Activated gamma-delta T cell (primary cell): ENCODE results near the gene RAP2A.

Experiments
- DNase-seq: peaks from one replicate; lab custom pipeline; 2025; lab: John Stamatoyannopoulos, UW

RAP2A gene

DNA sequence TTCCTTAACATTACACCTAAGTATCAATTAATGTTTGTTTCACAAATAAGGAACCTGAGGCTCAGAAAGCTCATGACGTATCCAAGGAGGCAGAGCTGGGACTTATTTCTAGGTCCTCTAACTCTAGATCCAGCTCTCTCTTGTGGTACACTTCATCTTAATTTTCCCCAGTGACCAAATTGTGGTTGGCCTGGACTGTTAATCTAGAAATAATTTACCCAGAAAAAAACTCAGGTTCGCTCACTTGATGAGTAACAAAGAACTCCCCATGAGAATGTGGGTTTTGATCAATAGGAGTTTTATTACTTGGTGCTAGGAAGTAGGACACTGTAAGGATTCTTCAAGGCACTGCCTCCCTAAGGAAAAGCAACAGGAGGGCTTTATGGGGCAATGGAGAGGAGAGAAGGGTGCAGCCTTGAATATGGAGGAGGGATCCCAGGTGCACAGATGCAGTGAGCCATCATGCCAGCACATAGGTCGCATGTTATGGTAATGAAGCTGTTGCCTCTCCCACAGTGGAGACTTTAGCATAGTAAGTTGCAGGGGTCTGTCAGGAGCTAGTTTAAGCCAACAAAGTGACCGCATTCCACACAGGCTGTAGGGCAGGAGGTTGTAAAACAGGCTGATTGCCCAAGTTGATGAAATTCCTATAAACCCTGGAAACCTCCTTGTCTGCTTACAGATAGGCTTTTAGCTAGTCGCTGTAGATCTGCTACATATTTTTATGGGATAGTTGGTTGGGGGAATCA is 14.7 kb downstream of the RAP2A start:
- no peak for DNase-seq

GRCh38 chr13:97454699-97455098 is 20.7 kb downstream of the RAP2A start:
- DNase-seq: no peak

DNA sequence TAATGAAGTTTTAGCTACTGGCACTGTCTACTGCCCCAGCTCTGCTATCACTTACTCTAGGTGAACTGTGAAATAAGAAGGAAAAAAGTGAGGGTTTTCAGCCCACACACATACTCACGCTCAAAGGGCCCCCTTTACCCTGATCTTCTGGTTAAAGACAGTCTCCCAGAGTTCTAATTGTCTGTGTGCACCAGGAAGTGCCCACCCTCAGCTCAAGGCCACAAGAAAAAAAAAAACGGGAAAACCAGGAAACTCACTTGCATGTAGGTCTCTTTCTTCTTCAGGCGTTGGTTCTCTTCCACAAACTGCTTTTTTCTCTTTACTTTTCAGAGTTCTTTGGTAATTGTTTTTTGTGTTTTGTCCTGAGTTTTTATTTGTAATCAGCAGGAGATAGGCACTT is 22.1 kb downstream of the RAP2A start:
- DNase-seq: no peak

DNA sequence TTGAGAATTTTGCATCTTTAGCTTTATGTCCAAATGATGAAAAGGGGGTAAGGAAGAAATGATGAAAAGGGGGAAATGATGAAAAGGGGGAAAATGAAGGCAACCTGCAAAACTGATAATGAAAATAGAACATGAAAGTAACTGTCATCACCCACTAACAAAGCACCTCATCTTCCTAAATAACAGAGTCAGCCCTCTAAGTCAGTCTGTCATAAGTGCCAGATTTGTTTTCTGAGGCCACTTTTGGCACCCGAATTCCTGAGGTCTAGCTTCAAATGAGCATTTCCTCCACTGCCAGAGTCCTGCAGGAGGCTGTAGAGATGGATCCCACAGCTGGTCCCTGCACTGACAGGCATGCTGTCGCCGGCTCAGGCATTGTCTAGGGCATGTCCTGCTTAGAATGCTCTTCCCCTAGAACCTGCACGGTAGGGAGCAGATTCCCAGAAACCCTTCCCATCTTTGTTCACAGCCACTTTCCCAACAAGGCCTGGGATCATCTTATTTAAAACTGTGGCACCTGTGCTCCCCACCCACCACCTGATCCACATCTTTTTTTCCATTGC is 25.3 kb downstream of the RAP2A start:
- DNase-seq: no peak

DNA sequence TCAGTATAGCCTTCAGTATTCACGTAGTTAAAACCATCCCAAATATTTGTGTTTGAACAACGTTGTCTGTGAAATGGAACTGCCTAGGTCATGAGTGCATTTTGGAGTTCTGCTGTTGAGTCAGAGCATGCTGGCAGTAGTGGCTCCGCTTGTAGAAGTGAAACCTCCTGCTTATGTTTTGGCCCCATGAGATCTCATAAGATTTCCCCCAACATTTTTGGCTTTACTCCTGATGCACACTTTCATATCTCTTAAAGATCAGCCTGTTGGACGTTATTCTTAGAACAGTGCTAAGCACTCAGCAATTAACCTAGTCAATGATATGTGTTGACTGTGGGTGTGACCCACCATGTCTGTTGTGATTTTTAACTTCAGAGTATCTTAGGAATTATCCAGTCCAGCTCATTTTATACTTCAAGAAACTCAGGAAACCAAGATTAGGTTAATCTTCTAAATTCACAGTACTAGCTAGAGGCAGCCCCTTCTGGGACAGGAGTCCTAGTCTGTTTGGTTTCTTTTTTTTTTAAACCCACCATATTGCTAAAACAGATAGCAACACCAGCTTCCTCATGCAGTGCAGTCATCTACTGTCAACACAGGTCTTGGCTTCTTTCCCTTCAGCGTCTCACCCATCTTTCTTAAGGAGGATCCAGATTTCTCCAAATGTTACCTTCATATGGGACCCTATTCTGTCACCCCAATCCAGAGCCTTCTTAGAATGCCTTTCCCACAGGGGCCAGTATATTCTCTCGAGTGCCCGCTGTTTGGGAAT is 26.2 kb downstream of the RAP2A start:
- DNase-seq: no peak

DNA sequence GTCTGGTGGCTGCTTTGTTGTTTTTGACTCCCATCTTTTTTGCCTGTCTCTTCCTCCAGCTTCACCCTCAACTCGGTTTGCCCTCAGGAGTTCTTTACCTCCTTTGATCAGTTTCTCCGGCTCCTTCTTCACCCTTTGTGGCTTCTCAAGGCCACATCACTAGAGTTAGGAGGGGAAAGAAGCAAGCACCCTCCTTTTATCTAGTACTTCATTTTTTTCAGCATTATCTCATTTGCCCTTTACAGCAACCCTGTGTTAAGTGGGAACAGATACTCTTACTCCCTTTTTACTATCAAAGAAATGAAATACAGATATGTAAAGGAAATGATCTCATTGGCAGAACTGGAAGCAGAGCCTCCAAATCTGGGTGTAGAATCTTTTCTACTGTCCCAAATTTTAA is 26.9 kb downstream of the RAP2A start:
- DNase-seq: no peak

GRCh38 chr13:97464561-97464960 is 30.6 kb downstream of the RAP2A start:
- no peak for DNase-seq

DNA sequence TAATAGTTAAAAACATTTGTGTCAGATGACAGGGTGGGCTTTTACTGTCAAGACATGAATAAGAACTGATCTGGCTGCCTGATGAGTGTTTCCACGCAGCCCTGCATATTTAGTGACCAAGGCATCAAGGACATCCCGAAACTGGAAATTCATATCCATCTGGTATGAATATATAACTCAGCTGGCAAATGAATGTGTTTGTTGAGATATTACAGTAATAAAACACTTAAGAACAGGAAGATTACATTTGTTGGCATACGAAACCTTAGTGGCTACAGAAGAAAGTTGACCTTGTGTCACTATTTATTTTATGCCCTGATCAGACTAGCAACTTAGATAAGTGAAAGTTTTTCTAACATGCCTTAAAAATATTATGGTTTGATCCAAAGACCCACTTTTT is 32.8 kb downstream of the RAP2A start:
- DNase-seq: no peak

- no peak for DNase-seq
These were observed 34.4 kb downstream of the RAP2A start for GRCh38 chr13:97468331-97468730.

- no peak for DNase-seq
These were observed 37.7 kb downstream of the RAP2A start for GRCh38 chr13:97471711-97472110.

GRCh38 chr13:97474349-97474980 is 40.5 kb downstream of the RAP2A start:
- DNase-seq: no peak

DNA sequence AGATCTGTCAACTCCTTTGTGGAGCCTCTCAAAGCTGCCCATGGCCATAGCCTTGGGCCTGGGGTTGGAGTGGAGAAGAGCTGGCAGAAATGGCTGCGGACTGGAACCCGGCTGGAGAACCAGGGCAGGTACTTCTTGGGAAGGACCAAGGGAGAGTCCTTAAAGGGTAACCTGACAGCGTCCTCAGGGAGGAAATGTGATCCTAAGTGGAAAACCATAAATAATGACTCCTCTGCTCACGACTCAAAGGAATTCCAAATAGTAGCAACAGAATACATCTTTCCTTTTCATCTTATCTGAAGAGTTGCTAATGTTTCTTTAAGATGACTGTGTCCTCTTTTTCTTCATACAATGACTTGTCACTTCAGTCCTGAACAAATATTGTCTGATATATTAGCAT is 41.0 kb downstream of the RAP2A start:
- DNase-seq: no peak

- DNase-seq: no peak
These were observed 43.9 kb downstream of the RAP2A start for GRCh38 chr13:97477844-97478243.

GRCh38 chr13:97478247-97478646 is 44.3 kb downstream of the RAP2A start:
- no peak for DNase-seq

DNA sequence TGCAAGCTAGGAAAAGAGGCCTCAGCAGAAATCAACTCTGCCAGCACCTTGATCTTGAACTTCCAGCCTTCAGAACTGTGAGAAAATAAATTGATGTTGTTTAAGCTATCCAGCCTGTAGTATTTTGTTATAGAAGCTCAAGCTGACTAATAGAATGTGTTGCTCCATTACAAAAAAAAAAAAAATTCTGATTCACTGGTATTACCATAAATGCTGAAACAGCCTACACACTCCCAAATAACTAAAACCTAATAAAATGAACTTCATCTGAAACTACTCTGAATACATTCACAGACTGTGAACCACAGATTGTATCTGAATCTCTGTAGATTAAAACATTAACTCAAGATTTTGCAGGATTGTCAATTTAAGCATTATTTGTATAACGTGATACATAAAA is 49.5 kb downstream of the RAP2A start:
- no peak for DNase-seq

- DNase-seq: no peak
These were observed 50.3 kb downstream of the RAP2A start for GRCh38 chr13:97484301-97484700.

GRCh38 chr13:97485320-97485719 is 51.4 kb downstream of the RAP2A start:
- DNase-seq: no peak

DNA sequence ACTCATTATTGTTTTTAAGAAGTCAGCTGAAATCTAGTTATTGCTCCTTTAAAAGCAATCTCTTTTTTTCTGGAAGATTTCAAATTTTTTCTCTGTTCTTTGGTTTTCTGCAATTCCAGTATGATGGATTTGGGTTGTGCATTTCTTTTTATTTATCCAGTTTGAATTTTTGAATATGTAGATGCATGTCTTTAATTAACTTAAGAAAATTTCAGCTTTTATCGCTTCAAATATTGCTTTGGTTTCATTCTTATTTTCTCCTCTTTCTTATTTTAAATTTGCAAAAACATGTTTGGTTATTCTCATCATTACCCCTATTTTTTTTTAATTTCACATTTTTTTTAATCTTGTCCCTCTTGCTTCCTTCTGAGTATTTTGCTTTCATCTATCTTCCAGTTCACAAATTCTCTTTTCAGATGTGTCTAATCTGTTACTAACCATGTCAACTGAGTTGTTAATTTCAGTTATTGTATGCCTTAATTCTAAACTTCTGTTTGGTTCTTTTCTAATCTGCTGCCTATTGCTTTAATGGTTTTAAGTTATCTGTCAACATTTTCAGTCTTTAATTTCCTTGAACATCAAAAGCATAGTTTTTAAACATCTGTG is 56.8 kb downstream of the RAP2A start:
- no peak for DNase-seq

DNA sequence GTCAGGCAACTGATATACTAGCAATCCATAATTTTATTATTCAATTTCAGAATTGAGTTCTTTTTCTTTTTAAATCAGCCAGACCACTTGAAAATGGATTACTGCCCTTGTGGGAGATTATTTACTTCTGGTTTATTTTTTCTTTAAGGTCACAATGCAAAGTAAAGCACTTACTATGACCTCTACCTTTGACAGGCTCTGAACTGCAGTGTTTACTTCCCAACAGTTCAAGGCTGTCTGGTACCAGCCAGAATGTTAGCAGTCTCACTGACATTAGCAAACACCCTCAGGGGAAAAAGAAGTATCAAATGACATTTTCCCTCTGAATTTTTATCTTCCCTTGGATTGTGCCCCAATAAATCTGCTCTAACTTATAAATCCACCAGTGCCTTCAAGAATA is 57.5 kb downstream of the RAP2A start:
- DNase-seq: no peak

DNA sequence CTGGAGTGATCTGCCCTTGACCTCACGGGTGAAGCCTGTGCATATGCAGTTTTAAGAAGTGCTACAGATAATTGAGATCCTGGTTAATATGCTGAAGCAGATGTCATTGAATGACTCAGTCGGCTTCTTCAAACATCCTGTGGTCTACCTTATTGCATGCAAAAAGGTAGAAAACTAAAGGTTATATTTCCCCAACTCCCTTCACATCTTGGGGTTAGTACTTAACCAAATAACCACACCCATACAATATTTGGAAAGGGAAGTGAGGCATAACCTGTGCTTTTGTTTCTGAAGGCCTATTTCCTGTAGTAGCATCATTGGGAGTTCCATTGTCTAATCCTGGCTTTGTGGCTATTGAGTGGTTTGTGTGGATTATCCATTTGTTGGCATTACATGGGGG is 58.3 kb downstream of the RAP2A start:
- DNase-seq: no peak

DNA sequence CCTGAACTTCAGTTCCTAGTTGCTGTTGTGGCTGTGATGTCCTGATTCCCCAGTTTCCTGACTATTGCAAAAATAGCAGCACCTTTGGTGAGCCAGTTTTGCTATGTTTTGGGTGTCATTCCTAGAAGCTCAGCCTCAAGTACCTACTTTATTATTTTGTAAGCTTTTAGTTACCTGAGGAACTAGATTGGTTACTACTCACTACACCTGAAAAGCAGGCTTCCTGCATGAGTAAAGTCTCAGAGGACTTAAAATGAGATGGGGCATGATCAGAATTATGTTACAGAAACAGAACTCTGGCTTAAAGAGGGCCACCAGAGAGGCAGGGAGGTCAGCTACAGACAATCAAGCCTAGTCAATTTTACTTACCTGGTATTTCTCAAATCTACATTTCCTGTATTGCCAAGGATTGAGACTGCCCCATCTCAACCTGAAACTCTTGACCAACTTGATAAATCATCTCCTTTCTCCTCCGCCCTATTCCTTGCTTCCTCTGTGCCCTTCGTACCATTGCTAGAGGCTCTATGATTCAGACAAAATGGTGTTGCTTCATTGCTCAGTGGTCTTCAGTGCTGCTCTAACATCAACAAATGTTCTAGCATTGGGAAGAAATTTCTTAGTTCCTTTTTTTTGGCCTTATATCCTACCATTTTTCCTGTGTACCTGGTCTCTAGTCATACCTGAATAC is 58.9 kb downstream of the RAP2A start:
- DNase-seq: no peak

DNA sequence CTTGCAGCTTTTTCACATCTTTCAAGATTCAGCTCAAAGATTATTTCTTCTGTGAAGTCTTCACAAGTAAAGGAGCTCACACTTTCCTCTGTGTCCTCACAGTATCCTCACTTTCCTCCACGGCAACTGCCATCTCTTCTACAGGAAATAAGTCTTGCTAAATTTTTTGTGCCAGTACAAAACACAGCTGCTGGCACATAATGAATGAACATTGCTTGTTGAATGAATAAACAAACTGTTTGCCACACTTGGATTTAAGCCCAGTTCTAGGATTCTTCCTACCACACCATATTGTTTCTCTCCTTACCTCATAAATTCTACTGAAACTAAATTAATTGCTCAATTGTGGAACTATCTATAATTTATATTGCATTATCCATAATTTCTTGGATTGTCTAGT is 59.5 kb downstream of the RAP2A start:
- no peak for DNase-seq
